Sigmoid colon (tissue), 4 donors: ENCODE data around the gene SPRY1.

Experiments
- EP300 ChIP-seq, 4 donors: sonication (generic); formaldehyde crosslinking; IDR thresholded peaks; one replicate each; pipeline ENCODE4 v1.6.1; 2017; ENCODE audit warnings: antibody characterized with exemption in 4 of 4
- POLR2A ChIP-seq, 2 donors: fragments of 450-650 bp; IDR thresholded peaks; one replicate each; pipeline ENCODE4 v1.6.1; 2016; ENCODE audit warnings: antibody characterized with exemption in 2 of 2, mild to moderate bottlenecking in 2 of 2, moderate library complexity in 2 of 2
- POLR2AphosphoS5 ChIP-seq, 4 donors: sonication (generic); formaldehyde crosslinking; IDR thresholded peaks; one replicate each; pipeline ENCODE4 v1.6.1; 2017; ENCODE audit warnings: antibody characterized with exemption in 4 of 4
- TF ChIP-seq, protein P1 (sequence below), 4 experiments: fragments of 450-650 bp in 3 of 4; fragments of 200-600 bp in 1 of 4; IDR thresholded peaks; one replicate each; pipeline ENCODE4 v1.5.1; 2016 to 2019; ENCODE audit warnings: antibody characterized with exemption in 4 of 4, mild to moderate bottlenecking in 3 of 4, moderate library complexity in 2 of 4

DNA sequence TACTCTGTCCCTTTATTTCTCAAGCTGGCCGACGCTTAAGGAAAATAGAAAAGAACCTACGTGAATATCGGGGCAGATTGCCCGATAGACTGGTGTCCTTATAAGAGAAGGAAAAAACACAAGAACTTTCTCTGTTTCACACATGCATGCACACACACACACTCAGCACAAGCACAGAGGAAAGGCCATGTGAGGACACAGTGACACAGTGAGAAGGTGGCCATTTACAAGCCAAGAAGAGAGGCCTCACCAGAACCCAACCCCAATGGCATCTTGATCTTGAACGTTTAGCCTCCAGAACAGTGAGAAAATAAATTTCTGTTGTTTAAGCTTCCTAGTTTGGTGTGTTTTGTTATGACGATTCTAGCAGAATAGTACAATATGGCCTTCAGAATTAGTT is 37.0 kb downstream of the SPRY1 start:
- TF ChIP-seq, protein P1, sequence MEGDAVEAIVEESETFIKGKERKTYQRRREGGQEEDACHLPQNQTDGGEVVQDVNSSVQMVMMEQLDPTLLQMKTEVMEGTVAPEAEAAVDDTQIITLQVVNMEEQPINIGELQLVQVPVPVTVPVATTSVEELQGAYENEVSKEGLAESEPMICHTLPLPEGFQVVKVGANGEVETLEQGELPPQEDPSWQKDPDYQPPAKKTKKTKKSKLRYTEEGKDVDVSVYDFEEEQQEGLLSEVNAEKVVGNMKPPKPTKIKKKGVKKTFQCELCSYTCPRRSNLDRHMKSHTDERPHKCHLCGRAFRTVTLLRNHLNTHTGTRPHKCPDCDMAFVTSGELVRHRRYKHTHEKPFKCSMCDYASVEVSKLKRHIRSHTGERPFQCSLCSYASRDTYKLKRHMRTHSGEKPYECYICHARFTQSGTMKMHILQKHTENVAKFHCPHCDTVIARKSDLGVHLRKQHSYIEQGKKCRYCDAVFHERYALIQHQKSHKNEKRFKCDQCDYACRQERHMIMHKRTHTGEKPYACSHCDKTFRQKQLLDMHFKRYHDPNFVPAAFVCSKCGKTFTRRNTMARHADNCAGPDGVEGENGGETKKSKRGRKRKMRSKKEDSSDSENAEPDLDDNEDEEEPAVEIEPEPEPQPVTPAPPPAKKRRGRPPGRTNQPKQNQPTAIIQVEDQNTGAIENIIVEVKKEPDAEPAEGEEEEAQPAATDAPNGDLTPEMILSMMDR (IDR thresholded peaks at IDR 0.05): no peak
- TF ChIP-seq POLR2AphosphoS5 (IDR thresholded peaks at IDR 0.05): no peak
- TF ChIP-seq POLR2A (IDR thresholded peaks at IDR 0.05): no peak
- TF ChIP-seq EP300 (IDR thresholded peaks at IDR 0.05): no peak
